COLO668 (cell line): Measurements from ENCODE around the gene ZNF230.

Source experiments
- DNase-seq: peaks from one replicate; lab custom pipeline; 2025; ENCODE audit not compliant: unreplicated experiment; lab: John Stamatoyannopoulos, UW

Gene ZNF230

DNA sequence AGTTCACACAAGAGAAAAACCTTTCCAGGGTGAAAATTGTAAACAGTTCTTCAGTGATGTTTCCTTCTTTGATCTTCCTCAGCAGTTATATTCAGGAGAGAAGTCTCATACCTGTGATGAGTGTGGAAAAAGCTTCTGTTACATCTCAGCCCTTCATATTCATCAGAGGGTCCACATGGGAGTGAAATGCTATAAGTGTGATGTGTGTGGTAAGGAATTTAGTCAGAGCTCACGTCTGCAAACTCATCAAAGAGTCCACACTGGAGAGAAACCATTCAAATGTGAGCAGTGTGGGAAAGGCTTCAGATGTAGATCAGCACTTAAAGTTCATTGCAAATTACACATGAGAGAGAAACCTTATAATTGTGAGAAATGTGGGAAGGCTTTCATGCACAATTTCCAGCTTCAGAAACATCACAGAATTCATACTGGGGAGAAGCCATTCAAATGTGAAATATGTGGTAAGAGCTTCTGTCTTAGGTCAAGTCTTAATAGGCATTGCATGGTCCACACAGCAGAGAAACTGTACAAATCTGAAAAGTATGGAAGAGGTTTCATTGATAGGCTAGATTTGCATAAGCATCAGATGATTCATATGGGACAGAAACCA is 29.3 kb downstream of the ZNF230 start:
- no peak for DNase-seq

DNA sequence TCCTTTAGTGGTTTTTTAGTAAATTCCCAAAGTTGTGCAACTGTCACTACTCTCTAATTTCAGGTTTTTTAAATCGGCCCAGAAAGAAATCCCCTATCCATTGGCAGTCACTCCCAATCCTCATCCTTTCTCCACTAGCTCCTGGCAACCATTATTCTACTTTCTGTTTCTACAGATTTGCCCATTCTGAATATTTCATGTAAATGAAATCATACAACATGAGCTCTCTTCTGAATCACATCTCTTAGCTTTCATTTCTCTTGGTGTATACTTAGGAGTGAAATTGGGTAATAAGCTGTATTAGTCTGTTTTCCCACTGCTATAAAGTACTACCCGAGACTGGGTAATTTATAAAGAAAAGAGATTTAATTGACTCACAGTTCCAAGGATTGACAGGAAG is 39.4 kb downstream of the ZNF230 start:
- no peak for DNase-seq

DNA sequence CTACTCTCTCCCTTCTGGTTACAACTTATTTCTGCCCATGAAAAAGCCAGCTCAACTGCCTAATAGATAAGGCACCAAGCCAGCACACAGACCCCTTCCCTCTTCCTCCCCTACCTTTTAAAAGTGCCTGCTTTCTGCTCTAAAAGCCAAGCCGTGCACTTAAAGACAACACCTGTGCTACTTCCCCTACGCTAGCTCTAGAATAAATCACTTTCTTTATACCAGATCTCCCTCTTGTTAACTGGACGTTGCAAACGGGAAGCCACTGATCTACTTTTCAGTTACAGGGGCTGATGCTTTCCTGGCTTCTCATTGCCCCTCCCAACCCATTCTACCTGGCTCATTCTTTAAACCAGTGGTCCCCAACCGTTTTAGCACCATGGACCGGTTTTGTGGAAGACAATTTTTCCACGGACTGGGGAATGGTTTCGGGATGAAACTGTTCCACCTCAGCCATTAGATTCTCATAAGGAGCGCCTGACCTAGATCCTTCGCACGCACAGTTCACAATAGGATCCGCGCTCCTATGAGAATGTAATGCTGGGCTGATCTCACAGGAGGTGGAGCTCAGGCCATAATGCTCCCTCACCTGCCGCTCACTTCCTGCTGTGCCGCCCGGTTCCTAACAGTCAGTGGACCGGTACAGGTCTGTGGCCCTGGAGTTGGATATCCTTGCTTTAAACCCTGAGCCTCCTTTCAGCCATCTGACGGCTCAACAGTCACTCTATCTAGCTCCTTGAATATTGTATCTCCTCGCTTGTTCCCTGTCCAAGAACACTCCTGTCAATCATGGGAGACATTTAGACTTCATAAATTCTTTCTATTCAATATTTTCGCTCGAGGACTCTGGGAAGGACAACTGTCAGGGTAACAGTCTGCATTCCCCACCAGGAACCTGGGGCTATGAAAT is 48.2 kb downstream of the ZNF230 start:
- DNase-seq: peak; percentile 74

DNA sequence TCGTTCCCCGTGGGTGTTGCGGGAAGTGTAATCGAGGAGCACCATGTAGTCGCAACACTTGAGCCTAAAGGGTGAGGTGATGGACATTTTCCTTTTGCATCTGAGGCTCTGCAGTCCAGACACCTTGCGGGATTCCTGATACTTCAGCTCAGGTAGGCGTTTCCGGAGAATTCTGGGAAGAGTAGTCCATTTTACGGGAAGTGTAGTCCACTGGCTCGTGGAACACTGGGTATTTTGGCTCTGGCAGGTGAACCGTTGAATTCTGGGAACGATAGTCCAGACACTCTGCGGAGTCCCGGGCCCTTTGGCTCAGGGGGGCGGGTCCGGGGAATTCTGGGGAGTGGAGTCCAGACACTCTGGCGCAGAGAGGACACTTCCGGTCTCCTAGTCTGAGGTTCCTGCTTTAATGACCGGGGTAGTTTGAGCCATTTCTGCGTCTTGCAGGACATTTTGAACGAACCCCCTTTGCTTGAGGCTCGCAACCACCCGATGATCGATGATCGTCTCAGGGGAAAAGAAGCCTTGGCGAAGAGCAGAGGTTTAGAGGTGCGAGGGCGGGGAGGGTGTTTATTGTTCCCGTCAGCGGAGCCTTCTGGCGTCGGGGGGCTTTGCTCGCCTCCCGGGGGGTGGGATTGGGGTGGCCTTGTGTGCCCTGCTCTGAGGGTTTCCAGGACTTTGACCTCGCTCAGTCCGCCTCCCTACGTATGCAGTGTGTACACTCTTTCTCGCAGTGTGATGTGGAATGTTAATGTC is 49.1 kb downstream of the ZNF230 start, which contains the start of gene ZNF223:
Gene ZNF223, plus strand, starts transcription at position 387 of the 753 bp plus-strand sequence. CDS start 3,141 bp downstream, outside the sequence.
- DNase-seq: peak; percentile 94

DNA sequence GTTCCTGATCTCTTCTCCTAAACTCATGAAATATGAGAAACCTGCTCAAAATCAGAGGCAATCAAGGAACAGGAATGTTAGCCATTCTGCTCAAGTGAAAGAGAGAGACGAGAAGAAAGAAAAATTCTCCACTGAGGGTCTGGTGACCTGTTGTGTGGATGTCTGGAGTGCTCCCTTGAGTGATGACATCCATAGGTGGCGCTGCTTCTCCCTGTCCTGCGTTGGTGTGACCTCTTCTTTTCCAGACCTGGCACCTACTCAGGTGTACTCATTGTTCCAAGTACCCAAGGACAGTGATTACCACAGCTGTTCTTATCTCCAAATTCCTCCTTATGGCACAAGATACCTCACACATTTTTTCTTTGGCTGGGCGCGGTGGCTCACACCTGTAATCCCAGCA is 53.1 kb downstream of the ZNF230 start:
- DNase-seq: no peak

DNA sequence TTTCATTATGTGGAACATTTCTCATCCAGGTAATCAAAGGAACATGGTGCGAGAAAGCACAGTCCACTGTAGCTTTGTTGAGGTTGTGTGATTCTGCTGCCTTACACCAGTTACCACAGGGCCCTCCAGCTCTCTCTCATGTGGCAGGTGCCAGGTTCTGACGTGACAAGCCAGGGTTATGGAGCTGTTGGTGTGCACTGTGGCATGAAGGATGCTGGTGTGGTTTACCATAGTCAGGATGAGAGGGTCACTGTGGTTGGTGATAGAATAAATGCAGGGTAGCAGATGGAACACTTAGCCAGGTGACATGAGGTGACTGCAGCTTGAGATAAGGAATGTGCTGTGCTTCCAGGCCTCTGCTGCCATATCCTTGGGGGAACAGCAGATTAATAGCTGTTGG is 56.5 kb downstream of the ZNF230 start:
- DNase-seq: no peak

DNA sequence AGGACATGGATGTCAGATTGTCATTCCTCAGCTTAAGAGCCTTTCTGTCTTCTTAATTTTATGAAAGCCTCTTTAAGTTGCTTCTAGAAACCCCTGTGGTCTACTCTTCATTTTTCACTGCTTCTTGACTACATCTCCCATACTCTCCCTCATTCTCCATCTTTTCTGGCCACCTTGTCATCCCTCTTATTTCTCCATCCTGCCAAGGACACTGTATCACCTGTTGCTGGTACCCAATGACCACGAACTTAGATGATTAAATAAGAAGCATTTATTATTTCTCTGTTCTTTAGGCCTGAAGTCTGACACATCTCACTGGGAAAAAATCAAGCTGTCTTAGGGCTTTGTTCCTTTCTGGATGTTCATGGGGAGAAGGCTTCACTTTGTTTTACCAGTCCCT is 58.3 kb downstream of the ZNF230 start:
- DNase-seq: no peak
